Activated naive CD4-positive, alpha-beta T cell treated with anti-CD3 and anti-CD28 coated beads for 36 hours (primary cell): Measurements from ENCODE around the gene INPP5K. TPM values are rescaled to one million over a fixed set of nuclear protein-coding genes. Genes with fewer than 3 reads are reported as not detected.

Experiments used
- CTCF ChIA-PET: fragments of 350-600 bp; sonication (Branson Sonifier 250); formaldehyde crosslinking; loops from one replicate; lab custom pipeline; 2021; ENCODE audit warnings: antibody characterized with exemption; lab: Charles Lee
- DNase-seq: peaks from one replicate; pipeline ENCODE4 v3.0.0-alpha.2; 2020
- H3K27ac Mint-ChIP-seq: one replicate; pipeline ENCODE4 v1.8.0; 2021; ENCODE audit warnings: mild to moderate bottlenecking, mixed read lengths
- H3K27me3 Mint-ChIP-seq: one replicate; pipeline ENCODE4 v1.8.0; 2021; ENCODE audit warnings: low read depth, mixed read lengths
- H3K36me3 Mint-ChIP-seq: one replicate; pipeline ENCODE4 v1.8.0; 2021; ENCODE audit warnings: low read depth, mixed read lengths
- H3K4me1 Mint-ChIP-seq: one replicate; pipeline ENCODE4 v1.8.0; 2021; ENCODE audit warnings: low read depth, mixed read lengths
- H3K4me3 Mint-ChIP-seq: one replicate; pipeline ENCODE4 v1.8.0; 2021; ENCODE audit warnings: mild to moderate bottlenecking, moderate library complexity, mixed read lengths
- H3K9me3 Mint-ChIP-seq: one replicate; pipeline ENCODE4 v1.8.0; 2021; ENCODE audit warnings: mixed read lengths
- intact Hi-C: fragments of 100-400 bp; cut with micrococcal nuclease; formaldehyde crosslinking; loops from one replicate; pipeline ENCODE4 v1.15.1; 2023
- total RNA-seq, 2 experiments: library from RNA; stranded (reverse); gene quantifications; one replicate each; pipeline ENCODE4 v1.2.3, GENCODE V29; 2021

The INPP5K gene
- total RNA-seq, 2 experiments from 2014 or later = 17.1 to 18.2 TPM

- Mint-ChIP-seq H3K27ac (peak overlapping the region; percentile 21), H3K4me3 (peak overlapping the region; percentile 78), H3K36me3 (no peaks in the 10 kb centered on the region), H3K9me3 (no peaks in the 10 kb centered on the region), H3K4me1 (peaks cover 26% of the 10 kb centered on the region), H3K27me3 (peaks cover 5% of the 10 kb centered on the region)
- CTCF ChIA-PET = no interaction called here
- intact Hi-C loops = loop anchor here (1.0 kb wide), 1 partner anchor 31 kb away; the partner anchor contains the start of gene CRK
- peak; percentile 74 for DNase-seq
Observed at GRCh38 chr17:1486802-1487695, 29.4 kb downstream of the INPP5K start.

DNA sequence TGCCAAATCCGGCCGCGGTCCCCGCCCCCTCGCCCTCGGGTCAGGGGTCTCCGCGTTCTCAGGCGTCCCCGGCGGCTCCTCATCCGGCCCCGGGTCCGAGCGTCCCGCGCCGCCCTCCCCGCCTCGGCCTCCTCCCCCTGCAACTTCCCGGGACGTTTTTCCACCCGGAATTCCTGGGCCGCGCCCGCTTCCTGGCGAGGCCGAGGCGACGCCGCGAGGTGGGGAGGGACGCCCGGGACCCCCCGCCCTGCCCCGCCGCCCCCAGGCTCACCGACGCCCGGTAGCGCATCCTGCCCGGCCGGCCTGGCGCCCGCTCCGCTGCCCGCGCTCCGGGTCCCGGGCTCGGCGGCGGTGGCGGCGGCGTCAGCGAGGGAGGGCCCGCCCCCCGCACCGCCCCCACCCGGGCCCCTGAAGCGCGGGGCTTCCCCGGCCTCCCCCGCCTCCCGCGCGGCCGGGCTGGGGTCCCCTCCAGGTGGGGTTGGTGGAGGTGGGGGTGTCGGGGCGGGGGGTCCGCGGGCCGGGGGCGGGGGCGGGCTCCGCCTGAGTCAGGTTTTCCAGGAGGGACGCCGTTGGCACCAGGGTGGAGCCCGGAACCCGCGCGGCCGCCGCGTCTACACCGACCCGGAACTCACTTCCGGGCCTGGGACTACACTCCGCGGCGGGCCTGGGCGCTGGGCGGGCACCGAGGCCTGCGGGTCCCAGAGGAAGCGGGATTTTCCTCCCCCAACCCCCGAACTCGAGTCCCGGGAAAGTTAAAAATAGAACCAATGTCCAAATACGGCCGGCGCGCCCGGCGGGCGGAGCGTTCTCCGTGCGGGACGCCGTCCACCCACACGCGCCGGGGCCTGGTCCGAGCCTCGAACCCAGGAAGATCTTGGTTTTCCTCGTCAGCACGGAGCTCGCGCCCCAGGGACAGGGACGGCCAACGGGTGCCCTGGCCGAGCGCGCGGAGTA is 30.7 kb downstream of the INPP5K start:
- intact Hi-C loops = no loop called here
- H3K4me3 Mint-ChIP-seq = peak overlapping the region; percentile 64
- peaks cover 2% of the 10 kb centered on the region for H3K27me3 Mint-ChIP-seq
- H3K27ac Mint-ChIP-seq = no peak overlapping the region
- CTCF ChIA-PET = no interaction called here
- H3K36me3 Mint-ChIP-seq = no peaks in the 10 kb centered on the region
- DNase-seq = peak; percentile 65
- no peaks in the 10 kb centered on the region for H3K9me3 Mint-ChIP-seq
- peaks cover 21% of the 10 kb centered on the region for H3K4me1 Mint-ChIP-seq

GRCh38 chr17:1484676-1485422 is 31.6 kb downstream of the INPP5K start:
- H3K27ac Mint-ChIP-seq = no peak overlapping the region
- H3K36me3 Mint-ChIP-seq = no peaks in the 10 kb centered on the region
- peak; percentile 33 for DNase-seq
- peaks cover 2% of the 10 kb centered on the region for H3K27me3 Mint-ChIP-seq
- intact Hi-C loops = no loop called here
- CTCF ChIA-PET = interaction anchor here (0.5 kb wide), 1 partner anchor 1068 kb away, joined by 3 read pairs; no protein-coding TSS in a partner anchor
- H3K4me1 Mint-ChIP-seq = peaks cover 17% of the 10 kb centered on the region
- H3K4me3 Mint-ChIP-seq = peak overlapping the region; percentile 68
- H3K9me3 Mint-ChIP-seq = no peaks in the 10 kb centered on the region

DNA sequence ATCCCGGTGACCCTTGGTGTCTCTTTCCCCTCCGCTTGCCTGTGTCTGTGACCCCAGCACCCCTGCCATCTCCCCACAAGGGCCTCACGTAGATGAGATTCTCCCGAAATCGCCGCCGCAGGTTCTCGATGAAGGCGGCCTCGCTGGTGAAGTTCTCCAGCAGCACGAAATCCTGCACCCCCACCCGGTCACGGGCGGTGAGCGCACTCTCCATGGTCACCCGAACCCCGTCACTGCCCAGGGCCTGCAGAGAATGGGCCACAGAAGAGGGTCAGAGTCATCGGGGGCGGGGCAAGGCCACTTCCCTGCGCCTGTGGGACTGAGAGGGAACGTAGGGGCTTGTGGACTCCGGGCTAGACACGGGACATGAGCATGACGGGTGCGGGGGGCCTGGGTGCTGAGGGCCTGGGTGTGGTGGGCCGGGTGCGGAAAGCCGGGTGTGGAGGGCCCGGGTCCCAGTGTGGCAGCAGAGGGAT is 32.3 kb downstream of the INPP5K start:
- H3K9me3 Mint-ChIP-seq = no peaks in the 10 kb centered on the region
- CTCF ChIA-PET = interaction anchor here (0.5 kb wide), 1 partner anchor 1067 kb away, joined by 3 read pairs; no protein-coding TSS in a partner anchor
- no peak overlapping the region for H3K27ac Mint-ChIP-seq
- intact Hi-C loops = no loop called here
- H3K4me1 Mint-ChIP-seq = peaks cover 17% of the 10 kb centered on the region
- peaks cover 2% of the 10 kb centered on the region for H3K27me3 Mint-ChIP-seq
- DNase-seq = no peak
- peak overlapping the region; percentile 39 for H3K4me3 Mint-ChIP-seq
- H3K36me3 Mint-ChIP-seq = peaks cover 2% of the 10 kb centered on the region

DNA sequence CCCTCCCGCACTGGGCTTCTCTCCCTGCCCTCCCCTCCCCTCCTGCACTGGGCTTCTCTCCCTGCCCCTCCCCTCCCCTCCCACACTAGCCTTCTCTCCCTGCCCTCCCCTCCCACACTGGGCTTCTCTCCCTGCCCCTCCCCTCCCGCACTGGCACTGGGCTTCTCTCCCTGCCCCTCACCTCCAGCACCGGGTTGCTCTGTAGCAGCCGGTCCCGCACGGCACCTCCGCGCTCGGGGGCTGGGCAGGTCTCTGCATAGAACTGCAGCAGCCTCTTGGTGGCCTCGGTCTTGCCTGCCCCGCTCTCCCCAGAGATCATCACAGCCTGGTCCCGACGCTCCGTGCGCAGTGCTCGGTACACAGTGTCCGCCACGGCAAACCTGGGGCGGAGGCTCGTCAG is 33.7 kb downstream of the INPP5K start:
- CTCF ChIA-PET = no interaction called here
- Mint-ChIP-seq H3K27me3 (peaks cover 1% of the 10 kb centered on the region), H3K9me3 (no peaks in the 10 kb centered on the region), H3K27ac (no peak overlapping the region), H3K4me3 (no peak overlapping the region), H3K36me3 (peaks cover 2% of the 10 kb centered on the region), H3K4me1 (peaks cover 13% of the 10 kb centered on the region)
- intact Hi-C loops = no loop called here
- no peak for DNase-seq

- intact Hi-C loops = no loop called here
- Mint-ChIP-seq H3K36me3 (peaks cover 2% of the 10 kb centered on the region), H3K27ac (no peak overlapping the region), H3K4me1 (peaks cover 7% of the 10 kb centered on the region), H3K4me3 (no peak overlapping the region), H3K9me3 (no peaks in the 10 kb centered on the region), H3K27me3 (no peaks in the 10 kb centered on the region)
- CTCF ChIA-PET = no interaction called here
- no peak for DNase-seq
Observed at GRCh38 chr17:1481736-1482135, 34.7 kb downstream of the INPP5K start.

GRCh38 chr17:1480747-1481465 is 35.5 kb downstream of the INPP5K start:
- Mint-ChIP-seq H3K36me3 (peaks cover 2% of the 10 kb centered on the region), H3K27ac (no peak overlapping the region), H3K9me3 (no peaks in the 10 kb centered on the region), H3K27me3 (no peaks in the 10 kb centered on the region), H3K4me3 (no peak overlapping the region), H3K4me1 (peaks cover 3% of the 10 kb centered on the region)
- DNase-seq = no peak
- CTCF ChIA-PET = no interaction called here
- intact Hi-C loops = no loop called here

DNA sequence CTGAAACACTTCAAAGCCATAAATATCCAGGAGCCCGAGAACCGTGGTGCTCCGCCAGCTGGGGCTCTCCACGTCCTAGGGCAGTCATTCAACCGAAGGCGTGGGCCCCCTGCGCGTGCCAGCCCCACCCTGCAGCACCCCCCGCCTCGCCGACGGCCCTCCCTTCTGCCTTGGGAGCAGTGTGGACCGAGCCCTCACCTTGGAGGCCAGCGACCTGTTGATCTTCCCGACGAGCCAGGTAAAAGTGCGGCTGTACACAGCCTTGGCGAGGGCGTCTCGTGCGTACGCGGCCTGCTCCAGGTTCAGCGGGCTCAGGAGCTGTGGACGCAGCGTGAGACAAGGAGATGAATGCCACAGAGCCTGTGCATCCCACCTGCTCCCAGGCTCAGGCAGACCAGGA is 38.0 kb downstream of the INPP5K start:
- Mint-ChIP-seq H3K36me3 (peaks cover 2% of the 10 kb centered on the region), H3K4me3 (no peak overlapping the region)

DNA sequence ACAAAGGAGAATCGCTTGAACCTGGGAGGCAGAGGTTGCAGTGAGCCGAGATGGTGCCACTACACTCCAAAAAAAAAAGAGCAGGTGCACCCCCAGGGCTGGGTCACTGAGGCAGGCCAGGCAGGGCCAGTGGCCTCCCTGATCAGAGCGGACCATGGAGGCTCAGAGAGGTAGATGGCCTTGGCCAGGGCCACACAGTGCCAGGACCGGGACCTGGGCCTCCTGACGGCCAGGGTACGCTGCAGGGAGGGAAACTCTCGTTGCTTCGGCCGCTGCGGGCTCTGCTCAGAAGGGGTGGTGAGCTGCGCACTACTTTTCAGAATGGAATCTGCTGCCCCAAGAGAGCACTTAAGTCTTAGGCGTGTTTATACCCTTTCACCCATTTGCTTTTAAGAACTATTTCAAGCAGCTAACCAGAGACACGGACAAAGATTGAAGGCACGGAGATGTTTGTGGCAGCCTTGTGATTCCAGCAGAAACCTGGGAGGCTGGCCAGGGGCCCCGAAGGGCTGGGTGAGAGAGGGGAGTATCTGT is 41.0 kb downstream of the INPP5K start:
- Mint-ChIP-seq H3K4me1 (peaks cover 15% of the 10 kb centered on the region), H3K27me3 (no peaks in the 10 kb centered on the region), H3K27ac (no peak overlapping the region), H3K36me3 (peaks cover 2% of the 10 kb centered on the region), H3K4me3 (no peak overlapping the region), H3K9me3 (no peaks in the 10 kb centered on the region)
- DNase-seq = no peak
- intact Hi-C loops = no loop called here
- CTCF ChIA-PET = interaction anchor here (1.0 kb wide), 1 partner anchor 110 kb away, joined by 3 read pairs; no protein-coding TSS in a partner anchor

More for the DNA sequence above, 38.0 kb downstream of the INPP5K start:
- CTCF ChIA-PET = no interaction called here
- peaks cover 6% of the 10 kb centered on the region for H3K4me1 Mint-ChIP-seq
- H3K27ac Mint-ChIP-seq = no peak overlapping the region
- H3K9me3 Mint-ChIP-seq = no peaks in the 10 kb centered on the region
- no peak for DNase-seq
- no peaks in the 10 kb centered on the region for H3K27me3 Mint-ChIP-seq
- intact Hi-C loops = no loop called here

GRCh38 chr17:1474402-1475189 is 41.8 kb downstream of the INPP5K start:
- no peaks in the 10 kb centered on the region for H3K27me3 Mint-ChIP-seq
- no peak overlapping the region for H3K27ac Mint-ChIP-seq
- intact Hi-C loops = no loop called here
- no peaks in the 10 kb centered on the region for H3K9me3 Mint-ChIP-seq
- peaks cover 1% of the 10 kb centered on the region for H3K36me3 Mint-ChIP-seq
- CTCF ChIA-PET = interaction anchor here (0.6 to 1.0 kb wide), 2 partner anchors 109 to 1144 kb away, joined by 3 to 6 read pairs; no protein-coding TSS in a partner anchor
- DNase-seq = no peak
- H3K4me3 Mint-ChIP-seq = no peak overlapping the region
- H3K4me1 Mint-ChIP-seq = peaks cover 15% of the 10 kb centered on the region
